ENCODE data around the gene AKIRIN2. TPM values are rescaled to one million over a fixed set of nuclear protein-coding genes. Genes with fewer than 3 reads are reported as not detected.

AKIRIN2 gene
- total and polyA plus RNA-seq, 2 of the 13 experiments (the other 11 are each of a cell fraction or from before 2014, with no cell fraction given) = 15.6 to 23.4 TPM

GRCh38 chr6:87671555-87672029 lies 30.4 kb downstream of the AKIRIN2 start (continued):
- TF ChIP-seq HBP1 (CRISPR knock-in tag; IDR thresholded peaks at IDR 0.05; ENCODE audit: low read depth) = no peak
- TF ChIP-seq FOXA3 (CRISPR knock-in tag; IDR thresholded peaks at IDR 0.05) = peak; percentile 98
- TF ChIP-seq TCF12 (IDR thresholded peaks at IDR 0.05) = no peak
- TF ChIP-seq TCF12 (CRISPR knock-in tag; IDR thresholded peaks at IDR 0.05) = peak; percentile 96
- TF ChIP-seq KDM4B (CRISPR knock-in tag; IDR thresholded peaks at IDR 0.05) = peak; percentile 99
- TF ChIP-seq POLR2G (IDR thresholded peaks at IDR 0.05; ENCODE audit: low read depth, low read length) = no peak
- no peak for TF ChIP-seq ZNF235 (CRISPR knock-in tag; IDR thresholded peaks at IDR 0.05; ENCODE audit: borderline replicate concordance)
- peak; percentile 71; the same call in 1 of the 2 replicates for TF ChIP-seq ZBTB7B (CRISPR knock-in tag; IDR thresholded peaks at IDR 0.05)
- peak; percentile 97 for TF ChIP-seq SMYD3 (CRISPR knock-in tag; IDR thresholded peaks at IDR 0.05)
- no peak for TF ChIP-seq PRDM10 (CRISPR knock-in tag; IDR thresholded peaks at IDR 0.05; ENCODE audit: low read depth)
- peak; percentile 96; the same call in 1 of the 2 replicates for TF ChIP-seq ZNF232 (CRISPR knock-in tag; IDR thresholded peaks at IDR 0.05; ENCODE audit: borderline replicate concordance)
- 0 out of 2 replicates have a peak, but pooled peaks have one; percentile 79 for TF ChIP-seq IRX3 (CRISPR knock-in tag; IDR thresholded peaks at IDR 0.05; ENCODE audit: borderline replicate concordance, low read depth)
- TF ChIP-seq ZNF33A (CRISPR knock-in tag; IDR thresholded peaks at IDR 0.05; ENCODE audit: borderline replicate concordance) = no peak; the same call in 1 of the 2 replicates
- TF ChIP-seq ZNF646 (CRISPR knock-in tag; IDR thresholded peaks at IDR 0.05) = no peak
- TF ChIP-seq SOX5 (CRISPR knock-in tag; IDR thresholded peaks at IDR 0.05; ENCODE audit: borderline replicate concordance) = peak; percentile 98
- no peak for TF ChIP-seq ZNF382 (CRISPR knock-in tag; IDR thresholded peaks at IDR 0.05; ENCODE audit: borderline replicate concordance)
- TF ChIP-seq ZNF205 (CRISPR knock-in tag; IDR thresholded peaks at IDR 0.05) = peak; percentile 92
- TF ChIP-seq MTERF4 (CRISPR knock-in tag; IDR thresholded peaks at IDR 0.05) = no peak
